Measurements from ENCODE around the gene CENPK. TPM values are rescaled to one million over a fixed set of nuclear protein-coding genes. Genes with fewer than 3 reads are reported as not detected.

CENPK gene
- total RNA-seq, 1 experiment from 2014 or later, result 57.4 TPM

GRCh38 chr5:65475895-65476294, 87.1 kb downstream of the CENPK start:
- Histone ChIP-seq H3K36me3 (ENCODE audit: insufficient read depth, low read length, poor library complexity, severe bottlenecking) (no peaks in the 10 kb centered on the region), H3K9me3 (ENCODE audit: low read depth, low read length, poor library complexity, severe bottlenecking) (no peaks in the 10 kb centered on the region), H3K4me3 (ENCODE audit: low read depth, low read length, poor library complexity, severe bottlenecking) (no peak overlapping the region), H3K4me1 (ENCODE audit: insufficient read depth, low read length, poor library complexity, severe bottlenecking) (no peaks in the 10 kb centered on the region), H3K27me3 (replicated peaks; ENCODE audit: insufficient read depth, low read depth, low read length, poor library complexity) (no peaks in the 10 kb centered on the region), H3K27ac (ENCODE audit: low read depth, low read length, poor library complexity, severe bottlenecking) (no peak overlapping the region)
- no peak for TF ChIP-seq EZH2 (IDR thresholded peaks at IDR 0.05; ENCODE audit: borderline replicate concordance, low read depth, low read length, poor library complexity, severe bottlenecking)
- no peak for TF ChIP-seq CTCF (conservative IDR thresholded peaks at IDR 0.05; ENCODE audit: low read depth, low read length)
- POLR2A ChIA-PET (ENCODE audit: low non-redundant PET), result no interaction called here
- BruUV-seq (replicated peaks), result no TSS peak
- CTCF ChIA-PET, result no interaction called here
- DNase-seq (ENCODE audit: low spot score), result no peak
- intact Hi-C loops (cut with micrococcal nuclease; ENCODE audit: unreplicated experiment), result no loop called here

- Histone ChIP-seq H3K27me3 (replicated peaks; ENCODE audit: insufficient read depth, low read depth, low read length, poor library complexity) (no peaks in the 10 kb centered on the region), H3K4me3 (ENCODE audit: low read depth, low read length, poor library complexity, severe bottlenecking) (no peak overlapping the region), H3K27ac (ENCODE audit: low read depth, low read length, poor library complexity, severe bottlenecking) (no peak overlapping the region), H3K9me3 (ENCODE audit: low read depth, low read length, poor library complexity, severe bottlenecking) (no peaks in the 10 kb centered on the region), H3K4me1 (ENCODE audit: insufficient read depth, low read length, poor library complexity, severe bottlenecking) (no peaks in the 10 kb centered on the region), H3K36me3 (ENCODE audit: insufficient read depth, low read length, poor library complexity, severe bottlenecking) (no peaks in the 10 kb centered on the region)
- TF ChIP-seq EZH2 (IDR thresholded peaks at IDR 0.05; ENCODE audit: borderline replicate concordance, low read depth, low read length, poor library complexity, severe bottlenecking) (no peak), CTCF (conservative IDR thresholded peaks at IDR 0.05; ENCODE audit: low read depth, low read length) (no peak)
- POLR2A ChIA-PET (ENCODE audit: low non-redundant PET), result no interaction called here
- CTCF ChIA-PET, result no interaction called here
- DNase-seq (ENCODE audit: low spot score), result no peak
- BruUV-seq (replicated peaks), result no TSS peak
- intact Hi-C loops (cut with micrococcal nuclease; ENCODE audit: unreplicated experiment), result no loop called here
Measured at GRCh38 chr5:65475336-65475735, 87.6 kb downstream of the CENPK start.

- DNase-seq (ENCODE audit: low spot score), result no peak
- BruUV-seq (replicated peaks), result no TSS peak
- Histone ChIP-seq H3K27me3 (replicated peaks; ENCODE audit: insufficient read depth, low read depth, low read length, poor library complexity) (no peaks in the 10 kb centered on the region), H3K4me1 (ENCODE audit: insufficient read depth, low read length, poor library complexity, severe bottlenecking) (no peaks in the 10 kb centered on the region), H3K36me3 (ENCODE audit: insufficient read depth, low read length, poor library complexity, severe bottlenecking) (no peaks in the 10 kb centered on the region), H3K9me3 (ENCODE audit: low read depth, low read length, poor library complexity, severe bottlenecking) (no peaks in the 10 kb centered on the region), H3K27ac (ENCODE audit: low read depth, low read length, poor library complexity, severe bottlenecking) (no peak overlapping the region), H3K4me3 (ENCODE audit: low read depth, low read length, poor library complexity, severe bottlenecking) (no peak overlapping the region)
- ChIA-PET CTCF (no interaction called here), POLR2A (ENCODE audit: low non-redundant PET) (no interaction called here)
- intact Hi-C loops (cut with micrococcal nuclease; ENCODE audit: unreplicated experiment), result no loop called here
- TF ChIP-seq CTCF (conservative IDR thresholded peaks at IDR 0.05; ENCODE audit: low read depth, low read length) (no peak), EZH2 (IDR thresholded peaks at IDR 0.05; ENCODE audit: borderline replicate concordance, low read depth, low read length, poor library complexity, severe bottlenecking) (no peak)
Measured at GRCh38 chr5:65474130-65474711, 88.7 kb downstream of the CENPK start.
